HG03442 (cell line): ENCODE measurements around the gene OR10K2.
"Not testable (repeated sequence)": the region's sequence is repeated elsewhere in the genome, so short reads cannot be mapped to it uniquely, and the experiment has no call there.

ENCODE experiments used
- ATAC-seq: cut with Tn5 transposase; IDR thresholded peaks from one replicate; pipeline ENCODE4 v1.9.1; 2021; ENCODE audit warnings: mild to moderate bottlenecking, moderate library complexity; ENCODE audit not compliant: unreplicated experiment

Gene OR10K2, protein sequence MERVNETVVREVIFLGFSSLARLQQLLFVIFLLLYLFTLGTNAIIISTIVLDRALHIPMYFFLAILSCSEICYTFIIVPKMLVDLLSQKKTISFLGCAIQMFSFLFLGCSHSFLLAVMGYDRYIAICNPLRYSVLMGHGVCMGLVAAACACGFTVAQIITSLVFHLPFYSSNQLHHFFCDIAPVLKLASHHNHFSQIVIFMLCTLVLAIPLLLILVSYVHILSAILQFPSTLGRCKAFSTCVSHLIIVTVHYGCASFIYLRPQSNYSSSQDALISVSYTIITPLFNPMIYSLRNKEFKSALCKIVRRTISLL

DNA sequence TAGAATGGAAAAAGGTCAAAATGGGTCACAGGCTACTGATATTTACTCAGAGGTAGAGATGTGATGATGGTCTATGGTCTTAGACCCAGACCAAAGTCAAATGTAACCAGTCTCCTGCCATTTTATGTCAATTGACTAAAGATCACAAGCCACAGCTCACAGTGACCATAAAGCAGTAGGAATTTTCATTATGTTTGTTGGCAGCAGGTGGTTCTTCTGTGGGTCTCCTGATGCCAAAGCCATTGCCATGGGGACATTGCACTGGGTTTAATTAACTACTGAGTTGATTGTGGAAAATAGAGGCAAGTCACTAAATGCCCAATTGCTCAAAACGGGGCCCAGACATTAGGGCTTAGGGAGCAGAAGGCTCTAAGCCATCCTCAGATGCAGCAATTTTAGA lies at the start of gene OR10K2:
Gene OR10K2, minus strand, starts transcription at position 101 of the 400 bp plus-strand sequence. CDS start 5,371 bp downstream, outside the sequence.
- ATAC-seq: no peak

GRCh38 chr1:158471920-158472319 lies 45.9 kb upstream of the OR10K2 start, which contains the start of gene OR10R2:
TSS of gene OR10R2 (plus strand) at chr1:158472220. CDS start at chr1:158472326, 106 bp downstream.
- ATAC-seq: no peak

- ATAC-seq: no peak
Measured at GRCh38 chr1:158461534-158461933, 35.5 kb upstream of the OR10K2 start, which contains the start of gene OR10K1. TSS of gene OR10K1 (plus strand) at chr1:158461834. CDS start at chr1:158465562, 3,728 bp downstream.

- no peak for ATAC-seq
Measured at GRCh38 chr1:158458263-158458662, 32.2 kb upstream of the OR10K2 start.

GRCh38 chr1:158457246-158457645 lies 31.2 kb upstream of the OR10K2 start:
- ATAC-seq: no peak

- ATAC-seq: no peak
Measured at GRCh38 chr1:158454537-158454936, 28.5 kb upstream of the OR10K2 start.

DNA sequence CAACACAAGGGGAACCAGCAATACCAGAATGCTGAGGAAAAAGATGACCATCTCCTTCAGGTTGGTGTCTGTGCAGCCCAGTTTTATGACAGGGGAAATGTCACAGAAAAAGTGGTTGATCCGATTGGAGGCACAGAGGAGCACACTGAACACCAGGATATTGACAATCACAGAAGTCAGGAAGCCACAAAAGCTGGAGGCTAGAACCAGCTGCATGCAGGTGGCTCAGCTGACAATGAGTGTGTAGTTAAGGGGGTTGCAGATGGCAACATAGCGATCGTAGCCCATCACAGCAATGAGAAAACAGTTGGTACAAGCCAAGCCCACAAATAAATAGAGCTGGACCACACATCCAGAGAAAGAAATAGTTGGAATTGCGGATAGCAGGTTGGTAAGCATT lies 19.3 kb upstream of the OR10K2 start:
- no peak for ATAC-seq

- no peak for ATAC-seq
Measured at GRCh38 chr1:158434741-158435140, 8.7 kb upstream of the OR10K2 start.

- ATAC-seq: not testable (repeated sequence)
Measured at GRCh38 chr1:158430163-158430562, 4.1 kb upstream of the OR10K2 start.

GRCh38 chr1:158425027-158425426 lies 1.0 kb downstream of the OR10K2 start:
- ATAC-seq: no peak

- ATAC-seq: no peak
Measured at GRCh38 chr1:158422212-158422611, 3.8 kb downstream of the OR10K2 start.

- no peak for ATAC-seq
Measured at GRCh38 chr1:158417586-158417985, 8.5 kb downstream of the OR10K2 start.

DNA sequence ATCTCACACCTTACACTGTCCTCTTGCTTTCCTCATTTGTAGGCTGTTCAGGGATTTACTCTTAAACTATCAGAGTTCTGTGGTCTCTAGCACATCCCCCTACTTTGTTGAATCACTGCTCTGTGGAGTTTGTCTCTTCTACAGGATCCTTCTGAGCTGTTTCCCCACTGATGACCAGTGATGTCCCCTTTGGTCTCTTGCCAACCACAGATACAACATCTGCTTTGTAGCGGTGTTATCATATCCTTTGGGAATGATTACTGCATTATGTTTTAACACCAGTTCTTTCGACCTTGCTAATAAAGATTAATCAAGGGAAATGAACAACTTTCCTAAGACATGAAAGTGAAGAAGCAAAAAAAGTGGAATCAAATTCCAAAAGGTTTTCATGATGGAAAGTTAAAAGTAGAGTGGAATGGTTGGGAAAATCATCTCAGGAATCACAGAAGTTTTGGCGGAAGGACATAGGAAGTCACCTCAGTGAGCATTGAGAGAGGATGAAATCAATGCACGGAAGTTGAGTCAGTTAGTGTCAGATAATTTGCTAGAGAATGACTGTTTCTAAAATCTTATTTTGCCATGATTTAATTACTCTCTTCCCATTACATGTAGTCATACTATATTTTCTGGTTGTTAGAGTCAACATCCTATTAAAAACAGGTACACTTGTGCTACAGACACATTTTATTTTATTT lies 11.2 kb downstream of the OR10K2 start:
- no peak for ATAC-seq

- ATAC-seq: no peak
Measured at GRCh38 chr1:158407092-158407491, 18.9 kb downstream of the OR10K2 start.

DNA sequence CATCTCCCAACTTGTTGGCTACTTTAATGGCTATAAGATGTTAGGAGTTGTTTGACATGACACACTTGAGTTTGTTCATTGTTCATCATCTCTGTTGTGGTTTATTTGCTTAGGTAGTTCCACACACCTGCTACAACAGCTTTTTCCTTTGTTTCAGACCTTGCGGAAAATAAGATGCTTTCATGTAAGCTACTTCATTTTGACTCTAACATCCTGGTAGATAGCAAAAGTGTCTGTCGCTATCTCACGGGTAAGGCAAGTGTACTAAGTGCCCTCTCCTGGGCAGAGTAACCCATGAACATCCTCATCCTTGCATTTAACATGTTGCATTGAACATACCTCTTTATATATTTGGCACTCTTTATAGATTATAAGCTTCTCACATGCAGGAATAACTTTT lies 25.2 kb downstream of the OR10K2 start:
- no peak for ATAC-seq

DNA sequence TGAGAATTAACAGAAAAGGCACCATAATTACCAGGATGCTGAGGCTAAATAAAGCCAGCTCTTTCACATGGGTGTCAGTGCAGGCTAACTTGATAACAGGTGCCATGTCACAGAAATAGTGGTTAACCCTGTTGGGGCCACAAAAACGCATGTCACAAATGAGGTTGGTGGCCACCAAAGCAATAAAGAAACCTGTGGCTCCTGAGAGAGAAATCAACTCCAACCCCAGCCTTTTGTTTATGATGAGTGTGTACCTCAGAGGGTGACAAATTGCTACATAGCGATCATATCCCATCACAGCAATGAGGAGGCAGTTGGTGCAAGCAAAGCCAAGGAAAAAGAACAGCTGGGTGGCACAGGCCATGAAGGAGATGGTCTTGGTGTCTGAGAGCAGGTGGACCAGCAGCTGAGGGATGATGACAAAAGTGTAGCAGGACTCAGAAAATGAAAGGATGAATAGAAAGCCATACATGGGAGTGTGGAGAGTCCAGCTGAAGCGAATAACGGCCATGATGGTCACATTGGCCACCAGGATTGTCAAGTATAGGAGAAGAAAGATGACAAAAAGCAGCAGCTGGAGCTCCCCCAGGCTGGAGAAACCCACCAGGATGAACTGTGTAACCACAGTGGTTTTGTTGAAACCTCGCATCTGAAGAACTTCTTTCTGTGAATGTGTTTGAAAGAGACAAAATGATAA lies 27.1 kb downstream of the OR10K2 start, which contains the start of gene OR10T2:
Gene OR10T2, minus strand, starts transcription at position 649 of the 697 bp plus-strand sequence. Its CDS starts 0 bp downstream, at position 649.
- ATAC-seq: no peak

DNA sequence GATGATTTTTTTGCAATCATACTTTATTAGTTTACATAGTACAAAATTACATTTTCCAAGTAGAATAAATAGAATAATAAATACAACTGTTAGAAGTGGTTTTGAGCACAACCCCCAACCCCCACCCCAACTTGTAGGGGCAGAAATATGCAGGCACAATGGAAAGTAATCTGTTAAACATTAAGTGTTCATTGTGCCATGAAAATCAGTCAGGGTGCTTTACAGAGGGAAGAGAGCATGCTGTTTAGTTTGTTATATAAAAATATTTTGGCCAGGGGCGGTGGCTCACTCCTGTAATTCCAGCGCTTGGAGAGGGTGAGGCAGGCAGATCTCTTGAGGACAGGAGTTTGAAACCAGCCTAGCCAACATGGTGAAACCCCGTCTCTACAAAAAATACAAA lies 29.4 kb downstream of the OR10K2 start:
- ATAC-seq: no peak

DNA sequence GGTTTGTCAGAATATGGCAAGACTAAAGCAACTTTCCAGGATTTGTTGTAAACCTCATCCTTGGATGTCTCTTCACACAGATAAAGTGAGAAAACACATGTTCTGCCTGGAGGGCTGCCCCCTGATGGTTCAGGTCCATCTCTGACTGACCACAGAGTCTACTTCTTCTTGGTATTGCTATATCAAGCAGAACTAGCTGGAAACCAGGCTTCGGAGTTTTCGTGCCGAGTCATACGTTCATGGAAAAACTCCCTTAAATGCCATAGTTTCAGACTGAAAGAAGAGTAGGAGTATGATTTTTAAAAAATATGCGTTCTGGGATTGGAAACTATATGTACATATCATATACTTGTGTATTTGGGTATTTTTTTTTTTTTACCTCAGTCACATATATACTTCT lies 32.6 kb downstream of the OR10K2 start:
- no peak for ATAC-seq

DNA sequence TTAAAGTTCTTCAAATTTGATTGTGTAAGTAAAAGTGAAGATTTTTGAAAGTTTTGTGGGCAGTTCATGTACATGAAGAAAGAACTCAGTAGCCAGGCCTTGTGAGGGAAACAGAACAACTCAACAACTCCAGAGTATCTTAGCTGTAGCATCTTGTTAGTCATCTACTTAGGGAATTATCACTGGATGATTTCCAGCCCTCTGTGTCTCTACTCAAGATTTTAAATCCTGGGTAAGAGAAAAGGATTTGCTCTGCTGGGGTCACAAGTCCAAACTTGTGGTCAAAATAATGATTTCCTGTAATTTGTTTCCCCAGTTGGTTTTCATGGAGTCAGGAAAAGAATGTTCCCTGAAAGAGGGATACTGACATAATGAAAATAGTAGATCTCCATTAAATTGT lies 34.9 kb downstream of the OR10K2 start:
- ATAC-seq: no peak

- no peak for ATAC-seq
Measured at GRCh38 chr1:158390331-158390730, 35.7 kb downstream of the OR10K2 start.

- ATAC-seq: no peak
Measured at GRCh38 chr1:158374860-158375259, 51.2 kb downstream of the OR10K2 start.
